ENCODE results near the gene HOXB1. TPM values are rescaled to one million over a fixed set of nuclear protein-coding genes. Genes with fewer than 3 reads are reported as not detected.

HOXB1 gene
- total RNA-seq, 1 donor from 2014 or later = not detected

- Mint-ChIP-seq H3K27me3 (ENCODE audit: insufficient read depth, low read depth) (peaks cover 87% of the 10 kb centered on the region), H3K9me3 (peaks cover 7% of the 10 kb centered on the region), H3K4me3 (peak overlapping the region; percentile 70), H3K27ac (no peak overlapping the region), H3K36me3 (no peaks in the 10 kb centered on the region), H3K4me1 (peaks cover 11% of the 10 kb centered on the region)
- no peak overlapping the region for H2AFZ ChIP-seq (replicated peaks)
- peaks cover 85% of the 10 kb centered on the region for H4K20me1 ChIP-seq (ENCODE audit: low read depth)
- H3F3A ChIP-seq (ENCODE audit: low read depth) = peaks cover 8% of the 10 kb centered on the region
- H3K4me3 ChIP-seq = no peak overlapping the region
- H3K27ac ChIP-seq = no peak overlapping the region
- no peaks in the 10 kb centered on the region for H3K79me2 ChIP-seq (ENCODE audit: low read depth)
- H3K9ac ChIP-seq = no peak overlapping the region
- H3K27me3 ChIP-seq = peaks cover 100% of the 10 kb centered on the region
- no peaks in the 10 kb centered on the region for H3K9me3 ChIP-seq (ENCODE audit: low read depth)
- H3K36me3 ChIP-seq = no peaks in the 10 kb centered on the region
- no peak overlapping the region for H3K4me2 ChIP-seq
- DNase-seq (ENCODE audit: low spot score) = no peak
- H3K4me1 ChIP-seq = no peaks in the 10 kb centered on the region
- TF ChIP-seq EZH2 (IDR thresholded peaks at IDR 0.05) (no peak), EZH2phosphoT487 (IDR thresholded peaks at IDR 0.05) (peak; percentile 44)
These were observed 13.1 kb upstream of the HOXB1 start for GRCh38 chr17:48543854-48544348.

- peak; percentile 79 for DNase-seq (ENCODE audit: low spot score)
- Histone ChIP-seq H3K27me3 (peaks cover 100% of the 10 kb centered on the region), H3K4me1 (no peaks in the 10 kb centered on the region), H3K9me3 (ENCODE audit: low read depth) (no peaks in the 10 kb centered on the region), H2AFZ (replicated peaks) (peak overlapping the region; percentile 53), H3K79me2 (ENCODE audit: low read depth) (no peaks in the 10 kb centered on the region), H3K36me3 (no peaks in the 10 kb centered on the region), H3K4me2 (peak overlapping the region; percentile 70), H4K20me1 (ENCODE audit: low read depth) (peaks cover 79% of the 10 kb centered on the region), H3K27ac (no peak overlapping the region), H3K4me3 (peak overlapping the region; percentile 30), H3F3A (ENCODE audit: low read depth) (peaks cover 8% of the 10 kb centered on the region), H3K9ac (no peak overlapping the region)
- Mint-ChIP-seq H3K36me3 (no peaks in the 10 kb centered on the region), H3K27me3 (ENCODE audit: insufficient read depth, low read depth) (peaks cover 88% of the 10 kb centered on the region), H3K4me1 (peaks cover 11% of the 10 kb centered on the region), H3K27ac (no peak overlapping the region), H3K4me3 (peak overlapping the region; percentile 68), H3K9me3 (peaks cover 7% of the 10 kb centered on the region)
- TF ChIP-seq CTCF (IDR thresholded peaks at IDR 0.05) = peak; percentile 22
- TF ChIP-seq EZH2phosphoT487 (IDR thresholded peaks at IDR 0.05) = peak; percentile 96
- TF ChIP-seq EZH2 (IDR thresholded peaks at IDR 0.05) = peak; percentile 94
These were observed 12.5 kb upstream of the HOXB1 start for GRCh38 chr17:48543107-48543853.

- H3K27me3 Mint-ChIP-seq (ENCODE audit: insufficient read depth, low read depth) = peaks cover 82% of the 10 kb centered on the region
These were observed 11.9 kb upstream of the HOXB1 start for GRCh38 chr17:48542698-48543106.

More at GRCh38 chr17:48542698-48543106, 11.9 kb upstream of the HOXB1 start:
- DNase-seq (ENCODE audit: low spot score) = no peak
- no peaks in the 10 kb centered on the region for H3K9me3 ChIP-seq (ENCODE audit: low read depth)
- Mint-ChIP-seq H3K27ac (no peak overlapping the region), H3K4me1 (peaks cover 11% of the 10 kb centered on the region), H3K4me3 (peak overlapping the region; percentile 68), H3K36me3 (no peaks in the 10 kb centered on the region), H3K9me3 (peaks cover 7% of the 10 kb centered on the region)
- H3K36me3 ChIP-seq = no peaks in the 10 kb centered on the region
- H4K20me1 ChIP-seq (ENCODE audit: low read depth) = peaks cover 73% of the 10 kb centered on the region
- H3K9ac ChIP-seq = no peak overlapping the region
- peaks cover 100% of the 10 kb centered on the region for H3K27me3 ChIP-seq
- H3K4me1 ChIP-seq = no peaks in the 10 kb centered on the region
- H3K4me2 ChIP-seq = peak overlapping the region; percentile 70
- no peak overlapping the region for H3K27ac ChIP-seq
- H3K4me3 ChIP-seq = no peak overlapping the region
- no peaks in the 10 kb centered on the region for H3K79me2 ChIP-seq (ENCODE audit: low read depth)
- TF ChIP-seq EZH2phosphoT487 (IDR thresholded peaks at IDR 0.05) = no peak
- TF ChIP-seq CTCF (IDR thresholded peaks at IDR 0.05) = no peak
- peak; percentile 98 for TF ChIP-seq EZH2 (IDR thresholded peaks at IDR 0.05)
- H3F3A ChIP-seq (ENCODE audit: low read depth) = peaks cover 8% of the 10 kb centered on the region
- H2AFZ ChIP-seq (replicated peaks) = peak overlapping the region; percentile 53
